Immature natural killer cell (primary cell): ENCODE results near the gene VSIG2. TPM values are rescaled to one million over a fixed set of nuclear protein-coding genes. Genes with fewer than 3 reads are reported as not detected.

Experiments used
- DNase-seq, 3 donors: peaks; one replicate each; pipeline ENCODE4 v3.0.0; 2022; ENCODE audit warnings: mixed read lengths in 1 of 3
- H3K27ac Mint-ChIP-seq, 6 donors: one replicate each; pipeline ENCODE4 v1.8.0; 2020; ENCODE audit warnings: mixed read lengths in 6 of 6, mild to moderate bottlenecking in 5 of 6, inconsistent platforms in 4 of 6, moderate library complexity in 3 of 6
- H3K27me3 Mint-ChIP-seq, 3 donors: one replicate each; pipeline ENCODE4 v1.8.0; 2020 to 2021; ENCODE audit warnings: low read depth in 3 of 3, mild to moderate bottlenecking in 3 of 3, mixed read lengths in 3 of 3, moderate library complexity in 3 of 3, inconsistent platforms in 1 of 3
- H3K36me3 Mint-ChIP-seq, 3 donors: one replicate each; pipeline ENCODE4 v1.8.0; 2020; ENCODE audit warnings: mixed read lengths in 3 of 3, inconsistent platforms in 2 of 3, mild to moderate bottlenecking in 2 of 3
- H3K4me1 Mint-ChIP-seq, 2 donors: one replicate each; pipeline ENCODE4 v1.8.0; 2020; ENCODE audit warnings: inconsistent platforms in 2 of 2, mild to moderate bottlenecking in 2 of 2, mixed read lengths in 2 of 2, moderate library complexity in 1 of 2
- H3K4me3 Mint-ChIP-seq, 5 donors: one replicate each; pipeline ENCODE4 v1.8.0; 2020; ENCODE audit warnings: mild to moderate bottlenecking in 5 of 5, mixed read lengths in 5 of 5, inconsistent platforms in 3 of 5, moderate library complexity in 3 of 5
- H3K9me3 Mint-ChIP-seq, 6 donors: one replicate each; pipeline ENCODE4 v1.8.0; 2020; ENCODE audit warnings: mild to moderate bottlenecking in 6 of 6, mixed read lengths in 6 of 6, inconsistent platforms in 4 of 6, moderate library complexity in 3 of 6
- polyA plus RNA-seq, 3 donors: library from polyadenylated mRNA; unstranded; fragments of 300-500 nt; fragmentation: Illumina TruSeq; gene quantifications; one replicate each; pipeline ENCODE4 v1.2.3, GENCODE V29; 2021

The VSIG2 gene
- polyA plus RNA-seq, 3 donors from 2014 or later = not detected

DNA sequence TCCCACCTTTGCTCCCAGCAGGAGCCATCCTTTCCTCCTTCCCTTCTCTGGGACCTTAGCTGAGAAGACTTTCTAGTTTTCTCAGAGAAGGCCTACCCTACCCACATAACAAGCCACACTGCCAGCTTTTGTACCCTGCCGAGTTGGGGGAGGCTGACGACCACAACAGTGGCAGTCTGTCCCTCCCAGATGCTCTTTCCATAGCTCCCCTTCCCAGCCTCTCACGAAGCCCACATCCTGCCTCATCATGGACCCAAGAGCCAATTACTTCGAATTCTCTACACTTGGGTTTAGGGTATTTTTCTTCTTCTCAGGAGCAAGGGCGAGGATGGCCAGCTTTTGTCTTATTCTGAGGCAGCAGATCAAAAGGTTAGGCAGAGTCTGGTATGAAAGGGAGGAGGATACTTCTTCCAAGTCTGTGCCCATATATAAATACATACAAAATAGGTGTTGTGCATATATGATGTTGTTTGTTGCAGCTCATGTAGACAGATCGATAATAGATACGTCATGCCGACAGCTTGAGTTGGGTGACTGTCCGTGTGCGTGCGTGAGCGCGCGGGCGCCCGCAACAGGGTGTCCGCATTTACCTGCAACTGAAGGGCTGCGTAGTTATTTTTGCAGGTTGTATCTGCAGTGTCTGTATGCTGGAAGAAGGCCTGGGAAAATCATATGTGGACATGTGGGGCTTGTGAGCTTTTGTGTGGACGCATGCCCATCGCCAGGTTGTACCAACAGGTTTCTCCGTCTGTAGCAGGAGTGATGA is 13.2 kb downstream of the VSIG2 start:
- no peaks in the 10 kb centered on the region for H3K9me3 Mint-ChIP-seq
- no peak for DNase-seq
- peaks cover 18 to 20% of the 10 kb centered on the region in 2 donors for H3K4me1 Mint-ChIP-seq
- H3K27me3 Mint-ChIP-seq = peaks cover 12 to 13% (median 12%) of the 10 kb centered on the region in 3 donors
- no peaks in the 10 kb centered on the region for H3K36me3 Mint-ChIP-seq
- H3K4me3 Mint-ChIP-seq = peak overlapping the region; percentile 79 to 88 (median 81)
- H3K27ac Mint-ChIP-seq = peak overlapping the region in 1 of 6 donors; percentile 42

DNA sequence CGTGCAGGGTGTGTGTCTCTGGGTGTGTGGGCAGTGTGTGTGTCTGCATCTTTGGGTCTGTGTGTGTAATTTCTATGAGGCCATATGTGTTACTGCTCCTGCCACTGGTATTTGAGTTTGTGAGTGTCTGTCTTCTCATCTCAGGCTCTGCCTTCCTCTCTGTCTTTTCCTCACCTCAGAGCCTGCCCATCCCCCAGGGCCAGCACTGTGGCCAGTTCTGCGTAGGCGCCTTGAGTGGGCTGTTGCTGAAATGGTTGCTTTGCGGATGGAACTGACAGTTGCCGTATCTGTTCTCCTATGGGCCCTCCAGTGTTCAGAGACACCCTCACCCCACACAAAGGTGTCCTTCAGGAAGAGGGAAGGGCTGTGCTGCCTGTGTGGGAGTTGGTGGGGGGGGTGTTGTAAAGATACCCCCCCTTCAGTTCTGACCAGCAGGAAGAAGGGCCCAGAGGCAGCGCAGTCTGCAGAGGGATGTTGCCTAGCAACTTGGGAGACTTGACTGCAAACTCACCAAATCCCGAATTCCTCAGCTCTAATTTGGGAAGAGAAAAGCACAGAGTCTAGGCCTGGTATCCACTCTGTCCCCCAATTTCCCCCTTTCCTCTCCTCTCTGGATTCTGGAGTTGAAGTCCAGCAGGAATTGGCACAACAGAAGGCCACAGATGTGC is 14.3 kb downstream of the VSIG2 start:
- peak overlapping the region in 1 of 5 donors; percentile 64 for H3K4me3 Mint-ChIP-seq
- H3K9me3 Mint-ChIP-seq = no peaks in the 10 kb centered on the region
- H3K27me3 Mint-ChIP-seq = peaks cover 11 to 13% (median 12%) of the 10 kb centered on the region in 3 donors
- no peak overlapping the region for H3K27ac Mint-ChIP-seq
- no peaks in the 10 kb centered on the region for H3K36me3 Mint-ChIP-seq
- H3K4me1 Mint-ChIP-seq = peaks cover 18 to 20% of the 10 kb centered on the region in 2 donors
- no peak for DNase-seq

DNA sequence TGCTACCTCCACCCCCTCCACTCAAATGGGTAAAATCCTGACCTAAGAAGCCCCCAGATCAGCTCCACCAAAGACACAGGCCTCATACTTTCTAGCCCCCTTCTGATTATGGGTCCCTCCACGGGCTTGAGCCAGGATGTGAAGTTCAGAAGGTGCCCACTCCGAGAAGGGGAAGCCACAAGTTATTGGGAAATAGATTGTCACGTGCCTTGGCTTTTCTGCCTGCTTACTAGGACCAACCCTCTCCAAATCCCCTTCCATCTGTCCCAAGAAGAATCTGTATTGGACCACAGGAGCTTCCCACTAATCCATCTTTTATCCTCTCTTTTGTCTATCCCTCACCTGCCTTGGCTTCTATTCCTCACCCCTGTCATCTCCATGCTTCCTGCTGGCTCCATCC is 15.3 kb downstream of the VSIG2 start:
- peaks cover 18 to 20% of the 10 kb centered on the region in 2 donors for H3K4me1 Mint-ChIP-seq
- H3K27ac Mint-ChIP-seq = no peak overlapping the region
- DNase-seq = no peak
- H3K9me3 Mint-ChIP-seq = no peaks in the 10 kb centered on the region
- peaks cover 3 to 15% (median 8%) of the 10 kb centered on the region in 3 donors for H3K27me3 Mint-ChIP-seq
- no peaks in the 10 kb centered on the region for H3K36me3 Mint-ChIP-seq
- H3K4me3 Mint-ChIP-seq = no peak overlapping the region

GRCh38 chr11:124732230-124732629 is 19.8 kb downstream of the VSIG2 start:
- no peak overlapping the region for H3K4me3 Mint-ChIP-seq
- no peaks in the 10 kb centered on the region for H3K4me1 Mint-ChIP-seq
- H3K27ac Mint-ChIP-seq = no peak overlapping the region

DNA sequence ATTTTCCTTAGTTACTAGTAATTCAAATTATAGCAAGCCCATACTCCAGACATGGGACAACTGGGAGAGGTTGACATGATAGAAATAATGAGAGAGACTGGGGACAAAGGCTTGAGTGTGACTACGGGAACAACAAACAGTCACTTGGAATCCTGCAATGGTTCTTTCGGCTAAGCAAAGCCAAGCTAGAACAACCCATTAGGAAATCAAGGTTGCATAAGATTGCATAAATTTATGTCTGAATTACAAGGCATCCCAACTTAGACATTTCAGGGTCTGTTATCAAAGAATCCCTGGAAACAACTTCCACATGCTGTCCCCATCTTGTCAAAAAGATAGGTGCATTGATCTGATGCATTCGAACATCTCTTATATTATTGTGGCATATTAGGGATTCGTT is 22.5 kb downstream of the VSIG2 start:
- no peaks in the 10 kb centered on the region for H3K4me1 Mint-ChIP-seq

More at GRCh38 chr11:124732230-124732629, 19.8 kb downstream of the VSIG2 start:
- no peaks in the 10 kb centered on the region for H3K36me3 Mint-ChIP-seq
- no peak for DNase-seq
- H3K27me3 Mint-ChIP-seq = peaks cover 3 to 4% (median 3%) of the 10 kb centered on the region in 3 donors
- no peaks in the 10 kb centered on the region for H3K9me3 Mint-ChIP-seq

GRCh38 chr11:124728134-124728533 is 23.9 kb downstream of the VSIG2 start:
- H3K4me1 Mint-ChIP-seq = no peaks in the 10 kb centered on the region
- H3K4me3 Mint-ChIP-seq = no peak overlapping the region
- H3K27me3 Mint-ChIP-seq = peaks cover 4 to 12% (median 9%) of the 10 kb centered on the region in 3 donors
- H3K9me3 Mint-ChIP-seq = no peaks in the 10 kb centered on the region
- no peak overlapping the region for H3K27ac Mint-ChIP-seq
- no peaks in the 10 kb centered on the region for H3K36me3 Mint-ChIP-seq
- no peak for DNase-seq

More for the DNA sequence above, 22.5 kb downstream of the VSIG2 start:
- DNase-seq = no peak
- Mint-ChIP-seq H3K27ac (no peak overlapping the region), H3K4me3 (no peak overlapping the region), H3K36me3 (no peaks in the 10 kb centered on the region), H3K9me3 (no peaks in the 10 kb centered on the region), H3K27me3 (peaks cover 2 to 9% (median 7%) of the 10 kb centered on the region in 3 donors)

DNA sequence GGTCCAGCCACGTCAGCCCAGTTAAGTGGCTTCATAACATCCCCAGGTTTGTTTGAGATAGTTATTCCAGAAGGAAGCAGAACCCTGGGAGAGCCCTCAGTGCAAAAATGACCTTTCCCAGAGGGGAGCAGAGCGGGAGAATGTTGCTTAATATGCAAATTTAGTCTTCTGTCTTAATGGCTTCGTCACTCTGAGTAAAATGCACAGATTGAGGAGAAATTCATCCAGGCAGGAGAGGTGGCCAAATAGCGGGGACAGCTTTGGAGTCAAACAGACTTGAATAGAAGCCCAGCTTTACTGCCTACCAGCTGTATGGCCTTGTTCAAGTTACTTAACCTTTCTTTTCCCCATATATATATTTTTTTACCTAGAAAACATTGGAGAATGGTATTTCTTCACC is 24.6 kb downstream of the VSIG2 start:
- no peaks in the 10 kb centered on the region for H3K4me1 Mint-ChIP-seq
- no peak overlapping the region for H3K27ac Mint-ChIP-seq
- no peak overlapping the region for H3K4me3 Mint-ChIP-seq
- H3K9me3 Mint-ChIP-seq = no peaks in the 10 kb centered on the region
- DNase-seq = no peak
- peaks cover 7 to 15% (median 9%) of the 10 kb centered on the region in 3 donors for H3K27me3 Mint-ChIP-seq
- no peaks in the 10 kb centered on the region for H3K36me3 Mint-ChIP-seq

DNA sequence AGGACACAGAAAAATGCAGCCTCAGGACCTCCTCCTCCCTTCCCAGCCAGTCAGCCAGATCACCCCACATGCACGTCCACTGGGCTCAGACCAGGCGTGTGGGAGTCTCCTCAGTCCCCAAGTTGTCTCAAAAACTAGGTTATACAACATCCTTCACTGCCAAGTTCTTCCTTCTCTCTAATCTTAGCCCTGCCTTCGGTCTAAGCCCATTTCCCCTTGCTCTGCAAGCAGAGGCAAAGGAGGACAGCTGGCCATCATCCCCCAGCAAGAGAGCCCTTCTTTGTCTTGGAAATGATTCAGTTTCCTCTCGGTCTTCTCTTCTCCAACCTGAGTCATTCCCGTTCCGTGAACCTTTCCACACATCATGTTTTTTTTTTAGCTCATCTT is 26.3 kb downstream of the VSIG2 start:
- Mint-ChIP-seq H3K27me3 (peaks cover 7 to 16% (median 12%) of the 10 kb centered on the region in 3 donors), H3K4me1 (no peaks in the 10 kb centered on the region), H3K27ac (no peak overlapping the region), H3K36me3 (no peaks in the 10 kb centered on the region), H3K4me3 (no peak overlapping the region), H3K9me3 (no peaks in the 10 kb centered on the region)
- DNase-seq = no peak

GRCh38 chr11:124724979-124725718 is 26.9 kb downstream of the VSIG2 start:
- H3K9me3 Mint-ChIP-seq = no peaks in the 10 kb centered on the region
- no peak overlapping the region for H3K4me3 Mint-ChIP-seq
- no peaks in the 10 kb centered on the region for H3K4me1 Mint-ChIP-seq
- no peak overlapping the region for H3K27ac Mint-ChIP-seq
- peaks cover 7 to 19% (median 12%) of the 10 kb centered on the region in 3 donors for H3K27me3 Mint-ChIP-seq
- no peaks in the 10 kb centered on the region for H3K36me3 Mint-ChIP-seq
- no peak for DNase-seq

DNA sequence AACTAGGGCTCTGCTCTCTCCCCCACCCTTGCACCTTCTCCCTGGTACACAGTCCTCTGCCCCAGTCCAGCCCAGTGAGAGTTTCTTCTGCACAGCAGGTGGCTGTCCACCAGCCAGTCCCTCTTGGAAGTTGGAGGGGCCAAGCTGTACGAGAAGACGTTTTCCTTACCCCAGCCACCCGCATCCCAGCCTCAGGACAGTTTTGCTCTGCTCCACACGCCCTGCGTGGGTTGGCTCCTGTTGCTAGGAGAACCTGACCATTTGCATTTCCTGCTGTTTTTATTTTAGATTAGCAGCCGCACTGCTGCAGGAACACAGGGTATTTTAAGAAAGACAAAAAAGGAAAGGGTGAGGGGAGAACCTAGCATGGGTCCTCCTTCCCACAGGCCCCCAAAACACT is 29.9 kb downstream of the VSIG2 start:
- Mint-ChIP-seq H3K36me3 (no peaks in the 10 kb centered on the region), H3K27ac (no peak overlapping the region), H3K9me3 (no peaks in the 10 kb centered on the region), H3K4me1 (peaks cover 10 to 14% of the 10 kb centered on the region in 2 donors), H3K4me3 (no peak overlapping the region), H3K27me3 (peaks cover 15 to 29% (median 22%) of the 10 kb centered on the region in 3 donors)
- no peak for DNase-seq

- H3K4me1 Mint-ChIP-seq = peaks cover 10 to 14% of the 10 kb centered on the region in 2 donors
- no peaks in the 10 kb centered on the region for H3K36me3 Mint-ChIP-seq
- no peak for DNase-seq
- peaks cover 17 to 34% (median 25%) of the 10 kb centered on the region in 3 donors for H3K27me3 Mint-ChIP-seq
- peak overlapping the region in 1 of 5 donors; percentile 39 for H3K4me3 Mint-ChIP-seq
- H3K9me3 Mint-ChIP-seq = no peaks in the 10 kb centered on the region
- H3K27ac Mint-ChIP-seq = no peak overlapping the region
Observed at GRCh38 chr11:124719534-124719933, 32.5 kb downstream of the VSIG2 start.

- H3K4me1 Mint-ChIP-seq = peaks cover 10 to 14% of the 10 kb centered on the region in 2 donors
- H3K4me3 Mint-ChIP-seq = peak overlapping the region in 2 of 5 donors; percentile 14 to 86
- H3K27me3 Mint-ChIP-seq = peaks cover 15 to 41% (median 25%) of the 10 kb centered on the region in 3 donors
Observed at GRCh38 chr11:124718801-124719200, 33.3 kb downstream of the VSIG2 start.

GRCh38 chr11:124717786-124718651 is 34.0 kb downstream of the VSIG2 start:
- peaks cover 10 to 14% of the 10 kb centered on the region in 2 donors for H3K4me1 Mint-ChIP-seq
- peak overlapping the region; percentile 67 to 86 (median 69) for H3K4me3 Mint-ChIP-seq
- H3K36me3 Mint-ChIP-seq = peaks cover 0 to 4% (median 0%) of the 10 kb centered on the region in 3 donors
- no peaks in the 10 kb centered on the region for H3K9me3 Mint-ChIP-seq
- peak; percentile 18 to 31 (median 30) for DNase-seq
- peaks cover 15 to 37% (median 25%) of the 10 kb centered on the region in 3 donors for H3K27me3 Mint-ChIP-seq
- no peak overlapping the region for H3K27ac Mint-ChIP-seq

More at GRCh38 chr11:124718801-124719200, 33.3 kb downstream of the VSIG2 start:
- peaks cover 0 to 4% (median 0%) of the 10 kb centered on the region in 3 donors for H3K36me3 Mint-ChIP-seq
- DNase-seq = no peak
- H3K27ac Mint-ChIP-seq = no peak overlapping the region
- no peaks in the 10 kb centered on the region for H3K9me3 Mint-ChIP-seq
